CD1c-positive myeloid dendritic cell (primary cell): ENCODE data around the gene DHPS.
A peak's percentile ranks its signal among the peaks of the same experiment; 100 is the strongest.
"Not testable (repeated sequence)": the region's sequence is repeated elsewhere in the genome, so short reads cannot be mapped to it uniquely, and the experiment has no call there.

Experiments used
- DNase-seq: peaks from one replicate; pipeline ENCODE4 v3.0.0-alpha.2; 2016; ENCODE audit errors: extremely low spot score

DHPS gene

GRCh38 chr19:12681074-12681987 lies at the start of gene DHPS:
Gene DHPS (minus strand): TSS chr19:12681880. CDS start chr19:12681766, 114 bp downstream.
- DNase-seq, result peak; percentile 98

DNA sequence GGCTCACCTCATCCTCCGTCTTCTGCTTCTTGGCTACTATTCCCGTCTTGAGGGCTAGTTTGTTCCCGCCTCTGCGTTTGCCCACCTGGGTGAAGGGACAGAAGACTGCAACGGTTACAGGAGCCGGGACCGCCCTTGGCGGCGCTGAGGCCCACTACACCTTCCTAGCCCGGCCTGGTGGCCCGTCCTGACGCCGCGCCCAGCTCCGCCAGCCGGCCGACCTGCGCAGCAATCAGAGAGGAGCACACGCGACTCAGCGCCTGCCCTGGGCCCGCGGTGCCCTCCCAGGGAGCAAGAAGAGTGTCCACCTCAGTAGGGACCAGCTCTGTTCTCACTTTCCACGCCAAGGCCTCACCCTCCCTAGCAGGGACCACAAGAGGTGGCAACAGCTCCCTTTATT lies 49.7 kb upstream of the DHPS start:
- DNase-seq, result no peak

- DNase-seq, result peak; percentile 17
These were observed 48.4 kb upstream of the DHPS start for GRCh38 chr19:12730064-12730463.

DNA sequence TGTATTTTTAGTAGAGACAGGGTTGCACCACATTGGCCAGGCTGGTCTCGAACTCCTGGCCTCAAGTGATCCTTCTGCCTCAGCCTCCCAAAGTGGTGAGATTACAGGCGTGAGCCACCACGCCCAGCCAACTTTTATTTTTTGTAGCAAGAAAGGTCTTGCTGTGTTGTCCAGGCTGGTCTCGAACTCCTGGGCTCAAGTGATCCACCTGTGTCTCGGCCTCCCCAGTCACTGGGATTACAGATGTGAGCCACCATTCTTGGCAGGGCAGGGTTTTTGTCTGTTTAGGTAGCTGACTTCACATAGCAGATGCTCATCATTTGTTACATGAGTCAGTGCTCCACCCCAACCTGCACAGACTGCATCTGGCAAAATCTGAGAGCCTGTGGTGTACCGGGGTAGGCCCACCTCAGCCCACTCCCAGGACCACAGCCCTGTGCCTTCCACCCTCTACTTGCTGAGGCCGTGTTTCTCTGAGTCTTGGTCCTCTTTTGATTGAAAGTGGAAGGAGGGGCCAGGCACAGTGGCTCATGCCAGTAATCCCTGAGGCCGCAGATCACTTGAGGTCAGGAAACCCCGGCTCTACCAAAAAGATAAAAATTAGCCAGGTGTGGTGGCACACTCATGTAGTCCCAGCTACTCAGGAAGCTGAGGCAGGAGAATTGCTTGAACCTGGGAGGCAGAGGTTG lies 46.2 kb upstream of the DHPS start:
- no peak for DNase-seq

DNA sequence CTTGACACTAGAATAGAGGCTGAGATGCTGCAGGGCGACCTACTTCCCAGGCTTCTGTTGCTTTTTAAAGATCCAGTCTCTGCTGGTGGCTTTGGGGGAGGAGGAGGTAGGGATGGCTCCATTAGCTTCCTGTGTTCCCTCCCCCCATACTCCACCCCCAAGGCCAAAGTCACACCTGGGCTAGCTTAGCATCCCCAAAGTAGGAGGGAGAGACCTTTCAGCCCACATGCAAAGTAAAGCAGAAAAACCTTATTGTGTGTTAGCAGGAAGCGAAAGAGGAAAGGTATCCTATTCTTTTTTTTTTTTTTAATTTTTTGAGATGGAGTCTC lies 45.3 kb upstream of the DHPS start:
- no peak for DNase-seq

DNA sequence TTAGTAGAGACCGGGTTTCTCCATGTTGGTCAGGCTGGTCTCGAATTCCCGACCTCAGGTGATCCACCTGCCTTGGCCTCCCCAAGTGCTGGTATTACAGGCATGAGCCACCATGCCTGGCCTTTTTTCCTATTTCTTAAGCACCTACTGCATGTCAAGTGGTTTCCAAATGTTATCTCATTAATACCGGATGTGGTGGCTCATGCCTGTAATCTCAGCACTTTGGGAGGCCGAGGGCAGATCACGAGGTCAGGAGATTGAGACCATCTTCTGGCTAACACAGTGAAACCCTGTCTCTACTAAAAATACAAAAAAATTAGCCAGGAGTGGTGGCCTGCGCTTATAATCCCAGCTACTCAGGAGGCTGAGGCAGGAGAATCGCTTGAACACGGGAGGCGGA lies 43.9 kb upstream of the DHPS start:
- not testable (repeated sequence) for DNase-seq

GRCh38 chr19:12723641-12724426 lies 42.2 kb upstream of the DHPS start, which contains the start of gene TNPO2:
Gene TNPO2 (minus strand): TSS chr19:12723932. CDS start chr19:12720977, 2,955 bp downstream.
- peak; percentile 64 for DNase-seq

- DNase-seq, result peak; percentile 7
These were observed 41.6 kb upstream of the DHPS start for GRCh38 chr19:12723381-12723640.

DNA sequence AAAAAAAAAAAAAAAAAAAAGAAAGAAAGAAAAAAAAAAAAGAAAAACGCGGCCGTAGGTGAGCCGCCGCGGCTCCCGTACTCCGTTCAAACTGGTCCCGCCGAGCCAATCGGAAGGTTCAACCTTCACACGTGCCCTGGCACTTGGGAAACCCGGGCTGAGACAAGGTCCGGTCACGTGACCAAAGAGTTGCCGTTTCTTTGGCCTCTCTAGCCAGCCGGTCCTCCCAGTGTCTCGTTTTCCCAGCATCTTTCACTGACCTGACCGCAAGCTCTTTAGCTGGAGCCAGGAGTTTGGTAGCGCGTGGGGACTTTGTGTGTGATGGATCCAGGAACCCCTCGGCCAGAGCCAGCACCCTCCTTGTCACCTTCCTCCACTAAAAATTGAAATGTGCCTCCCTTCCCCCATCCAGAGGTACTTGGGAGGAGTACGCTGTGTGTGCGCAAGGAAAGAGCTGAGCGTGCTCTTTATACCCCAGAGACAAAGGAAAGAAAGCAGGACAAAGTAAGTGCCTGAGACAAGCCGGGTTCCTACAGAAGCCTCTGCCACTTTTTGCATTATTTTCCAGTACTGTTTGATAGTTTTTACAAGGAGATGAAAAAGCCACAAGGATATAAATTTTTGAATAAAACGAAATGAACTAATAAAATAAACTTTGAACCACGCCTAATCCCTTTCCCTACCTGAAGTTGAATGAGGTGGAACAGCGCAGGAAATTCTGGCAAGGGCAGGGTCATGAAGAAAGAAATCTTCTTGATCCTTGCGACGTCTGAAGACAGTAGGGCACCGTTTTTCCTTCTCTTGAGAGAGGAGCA lies 41.1 kb upstream of the DHPS start:
- peak; percentile 99 for DNase-seq

DNA sequence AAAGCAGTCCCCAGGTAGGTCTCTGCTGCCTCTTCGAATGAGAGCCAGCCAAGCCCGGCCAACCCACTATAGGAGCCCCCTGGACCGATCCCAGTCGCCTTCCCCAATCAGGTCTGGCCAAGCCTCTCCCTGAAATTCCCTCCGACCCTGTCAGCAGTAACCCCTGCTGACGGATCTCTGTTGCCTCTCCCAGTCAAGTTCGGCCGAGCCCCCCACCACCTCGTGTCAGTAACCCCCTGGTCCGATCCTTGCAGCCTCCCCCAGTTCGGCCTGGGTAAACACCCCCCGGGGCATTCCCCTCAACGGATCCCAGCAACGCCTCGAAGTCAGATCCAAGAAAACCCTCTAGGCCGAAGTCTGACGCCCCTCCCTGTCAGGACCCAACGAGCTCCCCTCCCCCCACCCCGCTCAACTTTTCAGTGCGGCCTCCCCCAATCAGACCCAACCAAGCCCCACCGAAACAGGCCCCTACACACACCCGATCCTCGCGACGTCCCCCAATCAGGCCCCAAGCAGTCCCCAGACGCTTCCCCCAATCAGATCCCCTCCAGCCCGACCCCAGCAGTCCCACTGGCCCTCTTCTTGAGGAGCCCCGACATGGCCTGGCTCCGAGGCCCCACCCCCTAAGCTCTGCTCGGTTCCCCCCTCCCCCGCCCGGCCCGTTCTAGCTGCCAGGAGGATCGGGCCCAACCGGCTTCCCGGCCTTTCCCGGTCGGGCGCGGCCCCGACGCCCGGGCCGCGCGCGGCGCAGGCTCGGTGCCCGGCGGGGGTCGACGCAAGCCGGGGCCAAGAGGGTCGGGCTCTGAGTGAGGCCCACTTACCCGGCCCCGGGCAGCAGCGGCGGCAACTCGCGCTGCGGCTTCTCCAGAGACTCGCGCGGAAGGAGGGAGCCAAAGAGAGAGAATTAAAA lies 40.2 kb upstream of the DHPS start:
- peak; percentile 27 for DNase-seq

- no peak for DNase-seq
These were observed 39.4 kb upstream of the DHPS start for GRCh38 chr19:12720851-12721655.

DNA sequence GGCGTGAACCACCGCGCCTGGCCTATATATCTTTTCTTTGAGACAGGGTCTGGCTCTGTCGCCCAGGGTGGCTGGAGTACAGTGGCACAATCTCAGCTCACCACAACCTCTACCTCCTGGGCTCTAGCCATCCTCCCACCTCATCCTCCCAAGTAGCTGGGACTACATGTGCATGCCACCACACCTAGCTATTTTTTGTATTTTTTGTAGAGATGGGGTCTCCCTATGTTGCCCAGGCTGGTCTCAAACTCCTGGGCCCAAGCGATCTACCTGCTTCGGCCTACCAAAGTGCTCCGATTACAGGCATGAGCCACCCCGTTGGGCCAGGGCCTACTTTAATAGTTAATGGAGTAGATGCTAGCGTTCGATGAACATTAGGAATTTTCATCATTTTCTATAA lies 38.6 kb upstream of the DHPS start:
- no peak for DNase-seq

DNA sequence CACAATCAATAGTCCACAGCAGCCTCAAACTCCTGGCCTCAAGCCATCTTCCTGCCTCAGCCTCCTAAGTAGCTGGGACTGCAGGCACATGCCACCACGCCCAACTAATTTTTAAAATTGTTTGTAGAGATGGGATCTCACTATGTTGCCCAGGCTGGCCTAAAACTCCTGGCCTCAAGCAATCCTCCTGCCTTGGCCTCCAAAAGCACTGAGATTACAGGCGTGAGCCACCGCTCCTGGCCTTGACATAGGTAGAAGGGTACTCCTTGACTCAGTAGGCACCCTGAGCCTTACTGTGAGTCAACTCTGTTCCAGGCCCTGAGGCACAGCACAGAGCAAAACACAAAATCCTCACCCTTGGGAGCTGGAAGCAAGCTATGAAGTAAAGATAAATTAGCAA lies 34.2 kb upstream of the DHPS start:
- no peak for DNase-seq

DNA sequence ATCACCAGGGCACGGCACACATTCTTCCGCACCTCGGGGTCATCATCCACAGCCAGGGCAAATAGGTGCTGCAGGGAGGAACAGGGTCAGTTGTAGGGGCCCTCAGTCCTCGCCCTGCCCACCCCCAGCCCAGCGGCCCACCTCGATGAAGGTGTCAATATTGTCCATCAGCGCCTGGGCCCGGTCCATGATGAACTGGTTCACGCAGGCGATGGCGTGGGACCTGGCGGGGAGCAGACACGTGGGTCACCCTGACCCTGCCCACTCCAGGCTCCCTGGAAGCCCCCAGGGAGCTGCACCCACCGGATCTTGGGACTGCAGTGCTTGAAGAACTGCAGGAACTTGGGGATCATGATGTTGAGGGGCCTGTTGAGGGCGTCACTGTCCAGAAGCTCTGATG lies 33.4 kb upstream of the DHPS start:
- no peak for DNase-seq

DNA sequence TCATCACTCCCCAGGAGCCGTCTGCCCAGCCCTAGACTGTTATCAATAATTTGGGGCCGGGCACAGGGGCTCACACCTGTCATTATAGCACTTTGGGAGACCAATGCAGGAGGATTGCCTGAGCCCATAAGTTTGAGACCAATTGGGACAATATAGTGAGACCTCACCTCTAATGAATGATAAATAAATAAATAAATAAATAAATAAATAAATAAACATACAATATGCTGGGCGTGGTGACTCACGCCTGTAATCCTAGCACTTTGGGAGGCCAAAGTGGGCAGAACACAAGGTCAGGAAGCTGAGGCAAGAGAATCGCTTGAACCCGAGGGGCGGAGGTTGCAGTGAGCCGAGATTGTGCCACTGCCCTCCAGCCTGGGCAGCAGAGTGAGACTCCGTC lies 31.6 kb upstream of the DHPS start:
- not testable (repeated sequence) for DNase-seq

- DNase-seq, result not testable (repeated sequence)
These were observed 30.4 kb upstream of the DHPS start for GRCh38 chr19:12712077-12712476.

DNA sequence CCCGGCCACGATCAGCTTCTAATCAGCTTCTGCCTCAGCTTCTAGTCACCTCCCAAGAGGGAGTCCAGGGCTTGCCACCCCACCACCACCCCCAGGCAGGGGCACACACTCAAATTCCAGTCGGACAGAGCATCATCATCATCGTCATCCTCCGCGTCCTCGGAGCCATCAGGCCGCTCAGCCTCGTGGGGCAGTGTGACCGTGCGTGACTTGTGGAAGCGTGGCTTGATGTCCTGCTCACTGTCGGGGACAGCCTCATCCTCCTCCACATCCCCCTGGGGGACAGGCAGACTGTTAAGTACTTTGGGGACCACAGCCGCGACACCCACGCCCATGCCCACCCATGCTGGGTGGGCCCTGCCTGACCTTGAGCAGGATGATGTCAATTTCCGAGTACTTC lies 29.5 kb upstream of the DHPS start:
- no peak for DNase-seq

- no peak for DNase-seq
These were observed 27.0 kb upstream of the DHPS start for GRCh38 chr19:12708641-12709040.

- no peak for DNase-seq
These were observed 24.6 kb upstream of the DHPS start for GRCh38 chr19:12706332-12706718.
